Measurements from ENCODE around the gene ZBTB38. TPM values are rescaled to one million over a fixed set of nuclear protein-coding genes. Genes with fewer than 3 reads are reported as not detected.
A peak's percentile ranks its signal among the peaks of the same experiment; 100 is the strongest.

The ZBTB38 gene
- total and polyA plus RNA-seq, 2 experiments from 2014 or later, result 8.7 to 11.5 TPM

GRCh38 chr3:141367038-141367730 is 1.1 kb upstream of the ZBTB38 start:
- Histone ChIP-seq H3F3A (replicated peaks; ENCODE audit: low read depth) (no peaks in the 10 kb centered on the region), H3K9me2 (ENCODE audit: insufficient read depth) (peaks cover 3% of the 10 kb centered on the region; the same call in 1 of the 2 replicates), H3K4me1 (ENCODE audit: insufficient read depth) (peaks cover 28% of the 10 kb centered on the region), H3K36me3 (ENCODE audit: insufficient read depth) (no peaks in the 10 kb centered on the region; the same call in 1 of the 2 replicates), H3K4me2 (no peak overlapping the region), H4K20me1 (replicated peaks; ENCODE audit: insufficient read depth) (no peaks in the 10 kb centered on the region), H3K4me3 (no peak overlapping the region), H3K79me2 (replicated peaks; ENCODE audit: insufficient read depth) (no peaks in the 10 kb centered on the region), H3K27me3 (ENCODE audit: insufficient read depth) (no peaks in the 10 kb centered on the region), H2AFZ (peak overlapping the region; percentile 69; the same call in 1 of the 2 replicates), H3K27ac (ENCODE audit: low read depth) (no peak overlapping the region)
- peaks cover 27% of the 10 kb centered on the region for H3K4me1 Mint-ChIP-seq
- peak overlapping the region; percentile 9; the same call in 1 of the 2 replicates for H3K27ac Mint-ChIP-seq
- H3K9me3 Mint-ChIP-seq, result peaks cover 12% of the 10 kb centered on the region
- H3K27me3 Mint-ChIP-seq (ENCODE audit: insufficient read depth, low read depth, poor library complexity), result peaks cover 6% of the 10 kb centered on the region
- H3K36me3 Mint-ChIP-seq (ENCODE audit: low read depth), result peaks cover 8% of the 10 kb centered on the region; the same call in 2 of the 3 replicates
- no peak for DNase-seq (ENCODE audit: low spot score)
- ATAC-seq, result no peak
- TF ChIP-seq JUNB (IDR thresholded peaks at IDR 0.05; ENCODE audit: unreplicated experiment) (no peak), EZH2 (IDR thresholded peaks at IDR 0.05; ENCODE audit: low read depth, unreplicated experiment) (no peak), ZNF331 (CRISPR knock-in tag; IDR thresholded peaks at IDR 0.05; ENCODE audit: low read depth) (no peak), STAT1 (IDR thresholded peaks at IDR 0.05; ENCODE audit: unreplicated experiment) (no peak), ZNF114 (CRISPR knock-in tag; IDR thresholded peaks at IDR 0.05) (no peak), EZH2phosphoT487 (IDR thresholded peaks at IDR 0.05; ENCODE audit: unreplicated experiment) (no peak)
- TF ChIP-seq, protein P1, sequence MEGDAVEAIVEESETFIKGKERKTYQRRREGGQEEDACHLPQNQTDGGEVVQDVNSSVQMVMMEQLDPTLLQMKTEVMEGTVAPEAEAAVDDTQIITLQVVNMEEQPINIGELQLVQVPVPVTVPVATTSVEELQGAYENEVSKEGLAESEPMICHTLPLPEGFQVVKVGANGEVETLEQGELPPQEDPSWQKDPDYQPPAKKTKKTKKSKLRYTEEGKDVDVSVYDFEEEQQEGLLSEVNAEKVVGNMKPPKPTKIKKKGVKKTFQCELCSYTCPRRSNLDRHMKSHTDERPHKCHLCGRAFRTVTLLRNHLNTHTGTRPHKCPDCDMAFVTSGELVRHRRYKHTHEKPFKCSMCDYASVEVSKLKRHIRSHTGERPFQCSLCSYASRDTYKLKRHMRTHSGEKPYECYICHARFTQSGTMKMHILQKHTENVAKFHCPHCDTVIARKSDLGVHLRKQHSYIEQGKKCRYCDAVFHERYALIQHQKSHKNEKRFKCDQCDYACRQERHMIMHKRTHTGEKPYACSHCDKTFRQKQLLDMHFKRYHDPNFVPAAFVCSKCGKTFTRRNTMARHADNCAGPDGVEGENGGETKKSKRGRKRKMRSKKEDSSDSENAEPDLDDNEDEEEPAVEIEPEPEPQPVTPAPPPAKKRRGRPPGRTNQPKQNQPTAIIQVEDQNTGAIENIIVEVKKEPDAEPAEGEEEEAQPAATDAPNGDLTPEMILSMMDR (conservative IDR thresholded peaks at IDR 0.05; ENCODE audit: low read depth in 2 of 2), result no peak
- H3K4me3 Mint-ChIP-seq, result no peak overlapping the region

DNA sequence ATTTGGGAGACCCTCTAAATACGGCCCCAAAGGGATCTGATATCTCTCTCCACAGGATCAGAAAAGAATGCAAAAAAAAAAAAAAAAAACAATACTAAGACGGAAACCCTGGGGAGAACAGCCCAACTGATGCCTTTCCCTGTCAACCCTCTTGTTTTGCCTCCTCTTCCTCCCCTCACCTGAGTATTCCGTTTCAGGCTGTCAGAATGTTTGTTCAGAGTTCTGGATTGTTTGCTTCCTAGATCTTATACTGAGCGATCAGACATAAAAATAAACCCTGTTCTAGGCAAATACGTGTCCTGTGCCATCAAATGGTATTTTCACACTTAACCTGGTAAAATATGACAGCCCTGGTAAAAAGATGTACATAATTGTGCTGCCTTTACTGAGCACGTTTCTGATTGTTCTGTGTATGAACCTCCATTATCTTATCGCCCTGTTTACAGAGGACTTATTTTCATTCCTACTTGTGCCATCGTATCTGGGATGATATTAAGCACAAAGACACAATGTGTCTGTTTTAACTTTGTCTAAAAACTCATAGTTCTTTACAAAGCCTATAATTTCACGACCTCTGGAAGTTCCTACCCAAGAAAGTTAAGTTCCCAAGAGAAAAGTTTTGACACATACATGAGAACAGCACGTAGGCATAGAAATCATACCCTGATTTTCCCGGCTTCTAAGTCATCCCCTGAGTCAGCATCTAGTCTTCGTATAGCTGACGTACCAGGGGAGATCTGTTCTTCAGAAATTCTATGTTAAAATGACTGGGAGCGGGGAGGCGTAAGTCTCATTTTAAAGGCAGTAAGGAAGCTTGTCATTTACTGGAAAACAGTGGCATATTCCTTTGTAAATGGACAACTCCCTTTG is 856 bp downstream of the ZBTB38 start:
- ATAC-seq (no peak), DNase-seq (ENCODE audit: low spot score) (no peak)
- Histone ChIP-seq H3K4me2 (peak overlapping the region; percentile 65), H4K20me1 (replicated peaks; ENCODE audit: insufficient read depth) (no peaks in the 10 kb centered on the region), H3K79me2 (replicated peaks; ENCODE audit: insufficient read depth) (no peaks in the 10 kb centered on the region), H2AFZ (peak overlapping the region; percentile 89), H3K27ac (ENCODE audit: low read depth) (peak overlapping the region; percentile 70; the same call in 1 of the 2 replicates), H3K36me3 (ENCODE audit: insufficient read depth) (no peaks in the 10 kb centered on the region), H3K9me2 (ENCODE audit: insufficient read depth) (peaks cover 3% of the 10 kb centered on the region; the same call in 1 of the 2 replicates), H3F3A (replicated peaks; ENCODE audit: low read depth) (no peaks in the 10 kb centered on the region), H3K4me3 (no peak overlapping the region), H3K4me1 (ENCODE audit: insufficient read depth) (peaks cover 34% of the 10 kb centered on the region), H3K27me3 (ENCODE audit: insufficient read depth) (no peaks in the 10 kb centered on the region)
- Mint-ChIP-seq H3K27ac (no peak overlapping the region), H3K4me1 (peaks cover 35% of the 10 kb centered on the region), H3K36me3 (ENCODE audit: low read depth) (no peaks in the 10 kb centered on the region), H3K27me3 (ENCODE audit: insufficient read depth, low read depth, poor library complexity) (peaks cover 6% of the 10 kb centered on the region), H3K9me3 (no peaks in the 10 kb centered on the region; the same call in 2 of the 3 replicates), H3K4me3 (no peak overlapping the region)
- TF ChIP-seq EZH2 (IDR thresholded peaks at IDR 0.05; ENCODE audit: low read depth, unreplicated experiment) (no peak), ZNF114 (CRISPR knock-in tag; IDR thresholded peaks at IDR 0.05) (no peak), STAT1 (IDR thresholded peaks at IDR 0.05; ENCODE audit: unreplicated experiment) (no peak), CREB1 (CRISPR knock-in tag; IDR thresholded peaks at IDR 0.05; ENCODE audit: low read depth) (no peak), ZNF462 (CRISPR knock-in tag; IDR thresholded peaks at IDR 0.05) (no peak), ZNF331 (CRISPR knock-in tag; IDR thresholded peaks at IDR 0.05; ENCODE audit: low read depth) (no peak), EZH2phosphoT487 (IDR thresholded peaks at IDR 0.05; ENCODE audit: unreplicated experiment) (no peak), JUNB (IDR thresholded peaks at IDR 0.05; ENCODE audit: unreplicated experiment) (no peak)

Data from GM23338 (cell line).